ENCODE measurements around the gene AK4.
A peak's percentile ranks its signal among the peaks of the same experiment; 100 is the strongest.
"Not testable (repeated sequence)": the region's sequence is repeated elsewhere in the genome, so short reads cannot be mapped to it uniquely, and the experiment has no call there.

Gene AK4

GRCh38 chr1:65229754-65230339, 81.8 kb downstream of the AK4 start:
- TF ChIP-seq CTCF (IDR thresholded peaks at IDR 0.05; ENCODE audit: low read length, missing control alignments): no peak
- no peak overlapping the region for H3K4me3 ChIP-seq (replicated peaks; ENCODE audit: low read depth, low read length)
- DNase-seq (ENCODE audit: low read depth): no peak

DNA sequence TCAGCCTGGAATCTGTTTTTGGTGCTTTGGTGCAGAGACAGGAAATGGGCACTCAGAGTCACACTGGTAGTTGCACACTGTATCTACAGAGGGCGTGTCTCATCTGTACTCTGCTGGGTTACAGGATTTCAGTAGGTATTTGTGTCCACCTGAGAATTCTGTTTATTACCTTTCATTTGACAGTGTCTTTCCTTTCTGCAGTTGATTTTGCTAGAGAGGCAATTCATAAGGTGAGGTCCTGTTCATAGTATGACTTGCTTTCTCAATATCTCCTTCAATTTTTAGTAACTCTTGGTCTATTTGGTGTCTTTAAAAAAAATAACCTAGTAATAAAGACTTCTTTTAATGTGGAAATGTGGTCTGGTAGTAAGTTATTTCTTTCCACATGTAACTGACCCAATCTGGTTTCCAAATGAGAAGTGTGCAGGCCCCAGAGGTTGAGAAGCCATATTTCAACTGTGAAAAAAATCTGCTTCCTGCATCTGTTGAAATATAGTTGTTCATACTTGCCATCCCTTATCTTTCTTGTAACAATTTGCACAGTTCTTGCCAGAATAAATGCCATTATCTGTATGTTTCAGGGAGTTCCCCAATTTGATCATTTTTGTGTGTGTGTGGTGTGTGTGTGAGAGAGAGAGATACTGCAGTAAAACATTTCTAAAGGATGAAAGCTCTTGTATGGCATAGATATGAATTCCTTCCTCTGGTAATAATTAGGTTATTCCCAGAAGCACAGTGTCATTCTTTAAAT, 82.9 kb downstream of the AK4 start:
- peak; percentile 52 for DNase-seq (ENCODE audit: low read depth)
- no peak for TF ChIP-seq CTCF (IDR thresholded peaks at IDR 0.05; ENCODE audit: low read length, missing control alignments)
- no peak overlapping the region for H3K4me3 ChIP-seq (replicated peaks; ENCODE audit: low read depth, low read length)

DNA sequence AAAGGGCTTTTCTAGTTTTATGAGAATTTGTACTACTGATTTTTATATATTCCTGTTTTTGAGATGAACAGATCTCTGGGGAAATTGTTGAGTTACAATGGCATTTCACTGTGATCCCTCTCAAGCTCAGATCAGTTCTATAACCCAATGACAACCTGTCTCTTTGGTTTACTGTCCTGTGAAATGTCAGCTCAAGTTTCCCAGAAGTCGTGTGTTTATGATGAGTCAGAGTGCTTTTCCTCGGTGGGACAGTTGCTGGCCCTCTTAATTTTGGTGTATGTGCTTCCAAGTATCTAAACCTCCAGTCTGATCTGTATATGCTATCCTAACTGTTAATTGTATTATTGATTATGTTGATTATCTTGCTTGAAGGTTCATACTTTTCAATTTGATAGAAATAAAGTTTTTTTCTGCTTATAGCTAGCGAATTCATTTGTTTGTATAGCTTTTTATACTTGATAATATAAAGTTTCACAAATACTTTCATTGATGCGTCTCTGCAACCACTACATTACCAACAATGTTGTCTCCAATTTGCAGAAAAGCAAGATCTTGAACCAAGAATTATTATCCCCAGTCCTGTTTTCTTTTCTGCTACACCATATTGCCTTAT, 83.8 kb downstream of the AK4 start:
- no peak for TF ChIP-seq CTCF (IDR thresholded peaks at IDR 0.05; ENCODE audit: low read length, missing control alignments)
- no peak overlapping the region for H3K4me3 ChIP-seq (replicated peaks; ENCODE audit: low read depth, low read length)
- no peak for DNase-seq (ENCODE audit: low read depth)

DNA sequence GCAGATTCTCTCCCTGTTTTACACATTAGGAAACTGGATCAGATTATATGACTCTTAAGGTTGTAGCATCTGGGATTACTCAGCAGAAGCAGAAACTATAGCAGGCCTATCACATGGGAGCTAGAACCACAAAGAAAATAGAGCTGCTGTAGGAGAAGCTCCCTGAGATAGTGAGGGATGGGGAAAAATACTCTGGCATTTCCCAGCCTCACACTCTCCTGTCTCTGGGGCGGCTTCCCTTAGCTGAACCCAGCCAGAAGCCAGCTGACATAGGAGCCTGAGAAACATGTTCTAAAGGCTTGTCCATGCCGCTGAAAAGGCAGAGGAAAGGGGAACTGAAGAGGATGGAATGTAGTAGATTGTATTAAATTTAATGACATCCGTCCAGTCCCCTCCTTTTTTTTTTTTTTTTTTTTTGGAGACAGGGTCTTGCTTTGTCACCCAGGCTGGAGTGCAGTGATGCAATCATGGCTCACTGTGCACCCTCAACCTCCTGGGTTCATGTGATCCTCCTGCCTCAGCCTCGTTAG, 84.5 kb downstream of the AK4 start:
- no peak for DNase-seq (ENCODE audit: low read depth)
- no peak for TF ChIP-seq CTCF (IDR thresholded peaks at IDR 0.05; ENCODE audit: low read length, missing control alignments)
- H3K4me3 ChIP-seq (replicated peaks; ENCODE audit: low read depth, low read length): no peak overlapping the region

- no peak for DNase-seq (ENCODE audit: low read depth)
- no peak overlapping the region for H3K4me3 ChIP-seq (replicated peaks; ENCODE audit: low read depth, low read length)
- TF ChIP-seq CTCF (IDR thresholded peaks at IDR 0.05; ENCODE audit: low read length, missing control alignments): no peak
Observed at GRCh38 chr1:65233782-65234181, 85.8 kb downstream of the AK4 start.

DNA sequence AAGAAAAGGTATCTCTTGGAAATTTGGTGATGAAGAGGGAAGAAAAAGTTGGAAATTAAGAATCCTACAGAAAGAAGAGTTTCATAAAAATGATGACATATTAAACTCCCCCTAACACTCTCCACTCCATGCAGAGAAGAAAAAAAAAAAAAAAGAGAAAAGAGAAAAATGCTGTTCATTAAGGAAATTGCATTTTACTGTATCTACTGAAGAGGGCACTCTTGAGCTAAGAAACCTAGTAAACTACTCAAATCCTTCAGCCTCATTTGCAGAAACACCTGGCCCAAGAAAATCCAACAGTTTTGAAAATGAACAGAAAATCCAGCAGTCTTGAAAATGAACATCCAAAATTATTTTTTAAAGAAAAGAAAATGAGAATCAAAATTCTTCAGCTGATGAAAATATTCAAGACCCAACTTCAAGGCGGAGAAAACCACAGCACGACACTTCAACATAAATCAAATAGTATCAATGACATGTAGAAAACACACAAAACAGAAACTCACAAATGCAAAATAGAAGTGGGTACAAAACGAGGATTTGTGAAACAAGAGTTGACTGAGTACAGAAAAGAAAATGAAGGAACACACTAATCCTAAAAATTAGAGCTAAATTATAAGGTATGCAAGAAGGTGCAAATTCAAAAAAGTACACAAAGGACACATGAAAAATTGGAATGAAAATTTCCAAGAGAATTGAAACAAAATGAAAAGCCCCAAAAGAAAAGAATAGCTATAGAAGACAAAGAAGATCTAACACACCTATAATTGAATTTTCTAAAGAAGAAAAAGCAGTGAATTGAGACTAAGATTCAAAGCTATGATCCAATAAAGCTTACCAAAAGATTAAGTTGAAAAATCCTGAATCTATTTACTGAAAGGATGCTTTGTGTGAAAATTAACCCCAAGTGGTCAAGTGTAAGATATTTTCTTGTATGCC, 88.1 kb downstream of the AK4 start:
- peak; percentile 65 for DNase-seq (ENCODE audit: low read depth)
- TF ChIP-seq CTCF (IDR thresholded peaks at IDR 0.05; ENCODE audit: low read length, missing control alignments): peak; percentile 53
- no peak overlapping the region for H3K4me3 ChIP-seq (replicated peaks; ENCODE audit: low read depth, low read length)

- not testable (repeated sequence) for DNase-seq (ENCODE audit: low read depth); H3K4me3 ChIP-seq (replicated peaks; ENCODE audit: low read depth, low read length)
Observed at GRCh38 chr1:65237088-65237487, 89.1 kb downstream of the AK4 start.
